Measurements from ENCODE around the gene FAAP20. TPM values are rescaled to one million over a fixed set of nuclear protein-coding genes. Genes with fewer than 3 reads are reported as not detected.

FAAP20 gene
- total RNA-seq, 2 donors from 2014 or later, result 18.5 to 24.3 TPM

DNA sequence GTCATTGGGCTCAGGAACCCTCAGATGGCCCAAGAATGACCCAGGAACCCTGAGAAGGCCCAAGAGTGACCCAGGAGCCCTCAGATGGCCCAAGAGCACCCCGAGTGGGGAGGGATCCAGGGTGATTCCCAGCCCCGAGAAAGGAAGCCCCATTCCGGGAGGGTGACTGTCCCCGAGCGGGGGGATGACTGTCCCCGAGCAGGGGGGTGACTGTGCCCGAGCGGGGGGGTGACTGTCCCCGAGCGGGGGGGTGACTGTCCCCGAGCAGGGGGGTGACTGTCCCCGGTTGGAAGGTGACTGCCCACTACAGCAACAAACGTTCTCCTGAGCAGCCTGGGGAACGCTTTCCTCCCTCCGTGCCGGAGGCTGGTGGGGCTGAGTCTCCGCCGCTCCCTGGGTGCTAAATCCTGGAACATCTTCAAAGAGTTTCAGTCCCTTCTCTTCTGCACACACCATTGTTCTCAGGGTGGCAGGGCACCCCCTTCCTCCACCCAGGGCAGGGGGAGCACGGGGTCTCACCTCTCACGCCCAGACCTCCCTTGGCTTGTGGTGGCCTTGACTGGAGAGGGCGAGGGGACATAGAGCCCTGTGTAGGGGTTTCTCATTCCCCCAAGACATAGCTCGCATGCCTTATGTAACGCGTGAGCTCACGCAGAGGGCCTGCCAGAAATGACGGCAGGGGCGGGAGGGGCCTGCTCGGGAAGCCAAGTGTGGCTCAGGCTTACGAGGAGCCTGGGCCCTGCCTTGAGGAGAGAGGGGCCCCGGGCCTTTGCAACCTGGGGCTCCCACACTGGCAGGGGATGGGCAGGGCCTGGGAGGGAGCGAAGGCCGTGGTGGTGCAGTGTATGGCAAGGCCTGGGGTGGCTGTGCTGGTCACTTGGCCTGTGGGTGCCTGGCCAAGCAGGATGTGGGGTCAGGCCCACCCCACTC is 19.3 kb upstream of the FAAP20 start:
- peaks cover 0 to 48% of the 10 kb centered on the region in 2 donors for H3K4me1 ChIP-seq
- H3K27ac ChIP-seq, result peak overlapping the region; percentile 97 to 98
- TF ChIP-seq, protein P1, sequence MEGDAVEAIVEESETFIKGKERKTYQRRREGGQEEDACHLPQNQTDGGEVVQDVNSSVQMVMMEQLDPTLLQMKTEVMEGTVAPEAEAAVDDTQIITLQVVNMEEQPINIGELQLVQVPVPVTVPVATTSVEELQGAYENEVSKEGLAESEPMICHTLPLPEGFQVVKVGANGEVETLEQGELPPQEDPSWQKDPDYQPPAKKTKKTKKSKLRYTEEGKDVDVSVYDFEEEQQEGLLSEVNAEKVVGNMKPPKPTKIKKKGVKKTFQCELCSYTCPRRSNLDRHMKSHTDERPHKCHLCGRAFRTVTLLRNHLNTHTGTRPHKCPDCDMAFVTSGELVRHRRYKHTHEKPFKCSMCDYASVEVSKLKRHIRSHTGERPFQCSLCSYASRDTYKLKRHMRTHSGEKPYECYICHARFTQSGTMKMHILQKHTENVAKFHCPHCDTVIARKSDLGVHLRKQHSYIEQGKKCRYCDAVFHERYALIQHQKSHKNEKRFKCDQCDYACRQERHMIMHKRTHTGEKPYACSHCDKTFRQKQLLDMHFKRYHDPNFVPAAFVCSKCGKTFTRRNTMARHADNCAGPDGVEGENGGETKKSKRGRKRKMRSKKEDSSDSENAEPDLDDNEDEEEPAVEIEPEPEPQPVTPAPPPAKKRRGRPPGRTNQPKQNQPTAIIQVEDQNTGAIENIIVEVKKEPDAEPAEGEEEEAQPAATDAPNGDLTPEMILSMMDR (IDR thresholded peaks at IDR 0.05), result no peak
- H3K4me3 ChIP-seq, result peak overlapping the region; percentile 1 to 40
- H3K36me3 ChIP-seq, result no peaks in the 10 kb centered on the region
- H3K9me3 ChIP-seq, result no peaks in the 10 kb centered on the region
- H3K27me3 ChIP-seq, result no peaks in the 10 kb centered on the region
- DNase-seq (ENCODE audit: low spot score), result peak; percentile 91

DNA sequence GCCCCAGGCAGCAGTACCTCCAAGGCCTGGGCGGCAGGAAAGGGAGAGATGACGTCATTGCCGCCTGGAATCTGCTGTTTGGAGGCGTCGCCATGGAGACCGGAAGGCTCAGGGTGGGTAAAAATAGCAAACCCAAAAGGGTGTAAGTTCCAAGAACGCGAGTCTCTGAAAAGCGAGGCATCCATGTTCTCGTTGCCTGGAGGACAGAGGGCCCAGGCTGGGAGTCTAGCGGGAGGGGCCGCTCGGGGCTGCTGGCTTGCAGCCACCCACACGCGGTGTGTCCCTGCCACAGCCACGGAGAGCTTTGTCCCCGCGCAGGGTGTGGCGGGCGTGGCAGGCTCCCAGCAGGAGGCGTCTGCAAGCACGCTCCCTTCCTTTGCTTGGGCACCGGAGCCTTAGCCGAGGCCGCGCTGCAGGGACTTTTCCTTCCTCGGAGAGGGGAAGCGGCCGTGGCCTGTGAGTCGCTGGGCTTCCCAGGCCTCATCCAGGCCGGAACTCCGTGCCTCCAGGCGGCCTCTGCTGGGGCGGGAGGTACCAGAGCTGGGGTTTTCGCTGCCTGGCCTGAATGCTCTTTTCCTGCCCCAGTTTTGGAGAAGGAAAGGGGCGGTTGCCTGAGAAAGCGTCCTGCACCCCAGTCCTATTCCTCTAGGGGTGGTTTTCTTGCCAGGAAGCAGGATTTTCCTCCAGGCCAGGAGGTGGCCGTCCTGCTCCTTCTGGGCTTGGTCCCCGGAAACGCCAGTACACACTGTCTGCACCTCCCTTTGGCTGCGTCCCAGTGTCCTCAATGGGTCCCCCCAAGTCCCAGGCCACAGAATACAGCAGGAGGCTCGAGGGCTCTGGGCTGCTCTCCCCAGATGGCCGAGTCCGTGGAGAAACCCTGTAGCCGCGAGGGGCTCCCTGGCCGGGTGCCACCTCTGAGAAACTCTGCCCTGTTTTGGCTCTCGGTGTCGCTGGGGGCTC is 18.2 kb upstream of the FAAP20 start:
- H3K27me3 ChIP-seq, result no peaks in the 10 kb centered on the region
- peak overlapping the region; percentile 97 to 98 for H3K27ac ChIP-seq
- DNase-seq (ENCODE audit: low spot score), result peak; percentile 97
- no peaks in the 10 kb centered on the region for H3K9me3 ChIP-seq
- TF ChIP-seq, protein P1 (IDR thresholded peaks at IDR 0.05), result peak; percentile 12 to 45
- H3K4me3 ChIP-seq, result peak overlapping the region; percentile 16 to 40
- H3K36me3 ChIP-seq, result no peaks in the 10 kb centered on the region
- H3K4me1 ChIP-seq, result peaks cover 0 to 58% of the 10 kb centered on the region in 2 donors

DNA sequence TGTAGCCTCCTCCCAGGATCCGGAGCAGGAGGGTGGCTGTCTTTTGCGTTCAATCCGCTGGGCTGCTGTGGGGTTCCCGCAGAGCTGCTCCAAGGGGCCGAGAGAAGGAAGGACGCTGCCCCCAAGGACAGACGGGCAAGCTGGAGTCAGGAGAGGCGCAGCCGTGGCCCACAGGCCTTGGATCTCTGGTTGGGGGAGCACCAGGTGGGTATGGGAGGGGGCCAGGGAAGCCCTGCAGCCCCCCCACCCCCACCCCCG is 17.6 kb upstream of the FAAP20 start:
- Histone ChIP-seq H3K27me3 (no peaks in the 10 kb centered on the region), H3K4me3 (peak overlapping the region in 1 of 2 donors; percentile 40), H3K27ac (peak overlapping the region; percentile 97 to 98), H3K4me1 (peaks cover 0 to 64% of the 10 kb centered on the region in 2 donors), H3K36me3 (no peaks in the 10 kb centered on the region), H3K9me3 (no peaks in the 10 kb centered on the region)
- TF ChIP-seq, protein P1 (IDR thresholded peaks at IDR 0.05), result no peak
- DNase-seq (ENCODE audit: low spot score), result no peak

DNA sequence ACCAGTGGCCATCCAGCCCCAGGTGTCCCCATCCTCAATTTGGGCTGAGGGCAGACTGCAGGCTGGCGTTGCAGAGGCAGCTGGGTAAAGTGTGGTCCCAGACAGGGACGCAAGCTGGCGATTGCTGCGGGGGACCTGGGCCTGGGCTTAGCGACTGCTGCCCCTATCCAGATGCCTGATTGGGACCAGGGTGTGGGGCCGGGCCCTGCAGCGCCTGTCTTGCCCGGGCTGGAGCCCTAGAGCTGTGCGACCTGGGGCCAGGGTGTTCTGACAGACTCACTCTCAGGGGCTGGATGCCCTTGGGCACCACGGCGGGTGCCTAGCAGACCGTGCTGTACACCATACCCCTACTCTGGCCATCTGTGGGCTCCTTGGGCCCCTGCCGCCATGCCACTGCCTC is 16.2 kb upstream of the FAAP20 start:
- no peak for DNase-seq (ENCODE audit: low spot score)
- H3K36me3 ChIP-seq, result no peaks in the 10 kb centered on the region
- H3K4me1 ChIP-seq, result peaks cover 0 to 78% of the 10 kb centered on the region in 2 donors
- H3K9me3 ChIP-seq, result no peaks in the 10 kb centered on the region
- no peaks in the 10 kb centered on the region for H3K27me3 ChIP-seq
- H3K27ac ChIP-seq, result peak overlapping the region; percentile 88 to 95
- no peak overlapping the region for H3K4me3 ChIP-seq
- TF ChIP-seq, protein P1 (IDR thresholded peaks at IDR 0.05), result no peak

DNA sequence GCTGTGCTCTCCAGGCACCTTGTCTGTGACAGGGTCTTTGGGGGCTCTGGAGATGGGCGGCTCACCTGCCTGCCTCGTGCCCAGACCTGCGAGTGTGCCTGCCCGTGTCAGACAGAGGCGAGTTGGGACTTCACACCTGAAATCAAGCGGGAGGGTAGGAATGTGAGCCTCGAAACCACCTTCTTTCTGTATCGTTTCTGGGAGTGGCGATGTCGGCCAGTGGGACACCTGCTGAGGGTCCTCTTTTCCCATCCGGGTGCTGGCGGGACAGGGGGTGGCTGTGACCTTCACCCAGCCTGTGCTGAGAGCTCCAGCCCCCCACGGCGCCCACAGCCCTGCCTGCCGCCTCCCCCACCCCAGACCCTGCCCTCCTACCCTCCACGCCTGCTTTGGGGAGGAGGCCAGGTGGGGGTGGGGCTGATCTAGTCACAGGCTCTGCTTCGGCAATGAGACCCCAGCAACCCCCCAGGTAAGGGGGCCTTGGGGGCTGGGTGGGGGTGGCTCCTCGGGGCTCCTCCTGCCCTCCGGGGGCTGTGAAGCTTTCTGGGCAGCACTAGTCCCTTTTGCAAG is 15.6 kb upstream of the FAAP20 start:
- H3K4me1 ChIP-seq, result peaks cover 0 to 82% of the 10 kb centered on the region in 2 donors
- H3K27ac ChIP-seq, result peak overlapping the region; percentile 88 to 95
- no peaks in the 10 kb centered on the region for H3K27me3 ChIP-seq
- no peak overlapping the region for H3K4me3 ChIP-seq
- H3K36me3 ChIP-seq, result no peaks in the 10 kb centered on the region
- H3K9me3 ChIP-seq, result no peaks in the 10 kb centered on the region
- TF ChIP-seq, protein P1 (IDR thresholded peaks at IDR 0.05), result no peak
- no peak for DNase-seq (ENCODE audit: low spot score)

All from right atrium auricular region (tissue), 2 donors.